Measurements from ENCODE around the gene EIF1B.

DNA sequence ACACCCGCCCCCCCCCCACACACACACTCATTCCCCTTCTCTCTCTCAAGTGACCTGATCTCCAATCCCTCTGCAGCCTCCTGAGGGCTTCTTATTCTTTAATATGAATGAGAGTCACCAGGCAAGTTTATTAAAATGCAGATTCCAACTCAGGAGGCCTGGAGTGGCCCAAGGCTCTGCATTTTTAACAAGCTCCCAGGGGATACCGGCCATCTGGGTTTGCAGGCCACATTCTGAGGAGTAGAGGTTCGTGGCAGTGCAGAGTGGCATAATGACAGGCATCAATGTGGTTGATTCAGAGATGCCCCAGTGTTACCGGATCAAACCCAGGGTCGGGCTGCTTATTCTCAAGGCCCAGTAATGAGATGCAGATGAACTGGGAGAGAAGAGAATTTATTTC lies 18.9 kb downstream of the EIF1B start:
- TF ChIP-seq, protein P1, sequence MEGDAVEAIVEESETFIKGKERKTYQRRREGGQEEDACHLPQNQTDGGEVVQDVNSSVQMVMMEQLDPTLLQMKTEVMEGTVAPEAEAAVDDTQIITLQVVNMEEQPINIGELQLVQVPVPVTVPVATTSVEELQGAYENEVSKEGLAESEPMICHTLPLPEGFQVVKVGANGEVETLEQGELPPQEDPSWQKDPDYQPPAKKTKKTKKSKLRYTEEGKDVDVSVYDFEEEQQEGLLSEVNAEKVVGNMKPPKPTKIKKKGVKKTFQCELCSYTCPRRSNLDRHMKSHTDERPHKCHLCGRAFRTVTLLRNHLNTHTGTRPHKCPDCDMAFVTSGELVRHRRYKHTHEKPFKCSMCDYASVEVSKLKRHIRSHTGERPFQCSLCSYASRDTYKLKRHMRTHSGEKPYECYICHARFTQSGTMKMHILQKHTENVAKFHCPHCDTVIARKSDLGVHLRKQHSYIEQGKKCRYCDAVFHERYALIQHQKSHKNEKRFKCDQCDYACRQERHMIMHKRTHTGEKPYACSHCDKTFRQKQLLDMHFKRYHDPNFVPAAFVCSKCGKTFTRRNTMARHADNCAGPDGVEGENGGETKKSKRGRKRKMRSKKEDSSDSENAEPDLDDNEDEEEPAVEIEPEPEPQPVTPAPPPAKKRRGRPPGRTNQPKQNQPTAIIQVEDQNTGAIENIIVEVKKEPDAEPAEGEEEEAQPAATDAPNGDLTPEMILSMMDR (IDR thresholded peaks at IDR 0.05): no peak
- no peak for TF ChIP-seq POLR2A (IDR thresholded peaks at IDR 0.05)

Measured in body of pancreas (tissue), 4 donors.